ENCODE data around the gene ADAM23. TPM values are rescaled to one million over a fixed set of nuclear protein-coding genes. Genes with fewer than 3 reads are reported as not detected.
"Not testable (repeated sequence)": the region's sequence is repeated elsewhere in the genome, so short reads cannot be mapped to it uniquely, and the experiment has no call there.

Gene ADAM23
- total RNA-seq = 3.1 TPM

GRCh38 chr2:206442833-206443734 is at the start of gene ADAM23:
TSS of gene ADAM23 (plus strand) at chr2:206443532. CDS start at chr2:206443867, 335 bp downstream.
- peak; percentile 40 for DNase-seq

DNA sequence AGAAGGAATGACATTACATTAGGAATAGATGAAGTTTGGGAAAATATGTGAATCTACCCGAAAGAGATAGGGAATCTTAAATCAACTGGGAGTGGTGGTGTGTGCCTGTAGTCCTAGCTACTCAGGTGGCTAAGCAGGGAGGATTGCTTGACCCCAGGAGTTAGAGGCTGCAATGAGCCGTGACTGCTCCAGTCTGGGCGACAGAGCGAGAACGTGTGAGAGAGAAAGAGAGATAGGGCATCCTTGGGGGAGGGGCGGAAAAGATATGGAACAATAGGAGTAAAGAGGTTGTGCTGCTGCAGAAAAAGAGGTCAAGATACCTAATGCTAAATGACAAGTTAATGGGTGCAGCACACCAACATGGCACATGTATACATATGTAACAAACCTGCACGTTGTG is 47.1 kb upstream of the ADAM23 start:
- no peak for DNase-seq

- DNase-seq = not testable (repeated sequence)
These were observed 40.3 kb upstream of the ADAM23 start for GRCh38 chr2:206402956-206403569.

GRCh38 chr2:206408323-206409320 is 34.7 kb upstream of the ADAM23 start:
- no peak for DNase-seq

- no peak for DNase-seq
These were observed 32.6 kb upstream of the ADAM23 start for GRCh38 chr2:206410714-206411113.

- no peak for DNase-seq
These were observed 27.6 kb upstream of the ADAM23 start for GRCh38 chr2:206415618-206416243.

GRCh38 chr2:206418968-206419367 is 24.4 kb upstream of the ADAM23 start:
- DNase-seq = no peak

DNA sequence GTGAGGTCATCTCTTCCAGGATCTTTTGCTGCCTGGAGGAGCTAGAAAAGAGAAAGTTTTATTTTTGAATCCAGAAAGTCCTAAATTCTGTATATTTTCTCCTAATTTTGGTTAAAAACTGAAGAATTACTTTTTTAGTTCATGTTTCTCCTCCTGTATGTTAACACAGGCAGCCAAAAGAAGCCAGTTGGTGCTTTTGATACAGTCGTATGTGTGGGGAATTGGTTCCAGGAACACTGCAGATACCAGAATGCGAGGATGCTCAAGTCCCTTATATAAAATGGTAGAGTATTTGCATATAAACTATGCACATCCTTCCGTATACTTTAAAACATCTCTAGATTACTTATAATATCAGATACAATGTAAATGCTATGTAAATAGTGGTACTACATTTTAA is 22.6 kb upstream of the ADAM23 start:
- no peak for DNase-seq

DNA sequence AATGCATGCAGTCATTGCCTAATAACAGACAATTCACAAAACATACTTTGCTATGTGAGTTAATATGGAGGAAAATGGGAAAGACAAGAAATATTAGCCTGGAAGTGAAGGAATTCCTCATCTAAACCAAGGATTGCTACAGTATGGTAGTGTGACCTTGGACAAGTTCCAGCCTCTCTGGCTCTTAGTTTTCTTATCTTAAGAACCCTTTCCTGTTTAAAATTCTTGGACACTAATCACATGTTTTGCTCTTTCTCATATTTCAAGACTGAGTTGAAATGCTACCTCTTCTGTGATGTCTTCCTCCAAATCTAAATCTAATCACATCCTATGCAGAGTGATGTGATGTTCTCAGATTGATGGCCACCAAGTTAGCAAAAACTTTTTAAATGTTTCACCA is 20.8 kb upstream of the ADAM23 start:
- no peak for DNase-seq

- no peak for DNase-seq
These were observed 20.2 kb upstream of the ADAM23 start for GRCh38 chr2:206423147-206423546.

DNA sequence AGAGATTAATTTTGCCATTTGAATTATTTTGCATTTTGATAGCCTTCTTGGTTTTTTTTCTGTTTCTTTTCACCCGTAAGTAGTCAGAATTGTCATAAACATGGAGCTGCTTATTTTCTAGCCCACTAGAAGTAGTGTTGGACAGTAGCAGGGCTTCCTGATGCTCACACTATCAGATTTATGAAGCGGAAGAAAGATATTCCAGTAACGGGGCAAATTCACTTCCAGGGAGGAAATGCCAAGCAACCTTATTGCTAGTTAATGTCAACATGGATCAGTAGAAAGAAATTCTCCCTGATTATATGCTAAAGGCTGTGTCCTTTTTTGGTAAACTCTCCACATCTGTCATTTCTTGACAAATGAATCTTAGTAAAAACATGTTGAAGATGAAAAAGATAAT is 19.2 kb upstream of the ADAM23 start:
- no peak for DNase-seq

- DNase-seq = no peak
These were observed 14.5 kb upstream of the ADAM23 start for GRCh38 chr2:206428783-206429182.

GRCh38 chr2:206430452-206430851 is 12.9 kb upstream of the ADAM23 start:
- DNase-seq = no peak

GRCh38 chr2:206431439-206431838 is 11.9 kb upstream of the ADAM23 start:
- no peak for DNase-seq

DNA sequence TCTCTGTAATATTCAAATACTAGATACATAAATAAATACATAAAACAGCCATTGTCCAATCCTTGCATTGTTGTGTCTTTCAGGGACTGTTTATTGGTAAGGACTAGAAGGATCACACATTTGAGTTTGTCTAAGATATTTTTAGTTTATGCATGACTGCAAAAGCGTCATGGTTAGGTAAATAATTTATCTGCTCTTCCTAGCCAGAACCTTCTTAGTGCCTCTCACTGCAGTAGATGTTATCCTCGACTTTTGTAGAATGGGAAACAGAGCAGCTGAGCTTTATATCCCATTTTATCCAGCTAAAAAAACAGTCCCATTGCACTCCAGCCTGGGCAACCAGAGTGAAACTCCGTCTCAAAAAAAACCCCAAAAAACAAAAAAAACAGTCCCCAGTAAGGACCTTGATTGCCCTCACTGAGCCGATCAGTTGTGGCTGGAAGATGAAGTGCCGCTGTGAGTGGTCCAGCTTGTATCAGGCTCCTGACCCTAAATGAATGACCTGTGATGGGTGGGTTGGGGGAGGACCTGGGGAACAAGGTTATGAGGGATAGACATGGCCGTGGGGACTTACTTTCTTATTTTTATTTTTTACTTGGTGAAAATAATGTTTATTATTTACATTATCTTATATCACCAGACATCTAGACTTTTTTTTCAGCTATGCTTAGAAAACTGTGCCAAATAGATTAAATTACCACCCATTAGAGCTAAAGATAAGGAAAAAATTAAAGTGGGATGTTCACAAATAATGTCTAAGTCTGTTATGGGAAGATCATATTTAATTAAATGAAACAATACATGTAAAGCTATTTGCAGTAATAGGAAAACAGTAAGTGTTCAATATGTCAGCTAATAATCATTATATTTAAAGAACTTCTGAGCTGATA is 10.9 kb upstream of the ADAM23 start:
- DNase-seq = no peak

- DNase-seq = no peak
These were observed 10.1 kb upstream of the ADAM23 start for GRCh38 chr2:206433190-206433589.

DNA sequence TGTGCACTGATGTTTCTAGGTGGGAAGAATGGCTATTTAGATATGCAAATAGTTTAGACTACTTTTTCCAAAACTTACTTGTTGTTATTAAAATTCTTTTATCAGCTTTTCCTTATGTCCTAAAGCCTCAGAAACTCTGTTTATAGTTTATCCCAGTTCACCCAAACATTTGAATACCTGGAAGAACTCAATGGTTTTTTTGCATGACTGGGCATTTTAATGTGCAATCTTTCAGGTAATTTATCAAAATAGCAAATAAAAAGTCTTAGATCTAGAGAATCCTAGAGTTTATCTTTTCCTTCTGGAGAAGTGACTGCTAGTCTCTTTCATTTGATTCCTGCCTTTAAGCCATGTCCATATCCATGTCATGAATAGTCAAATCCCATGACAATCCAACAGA is 9.6 kb upstream of the ADAM23 start:
- DNase-seq = no peak

DNA sequence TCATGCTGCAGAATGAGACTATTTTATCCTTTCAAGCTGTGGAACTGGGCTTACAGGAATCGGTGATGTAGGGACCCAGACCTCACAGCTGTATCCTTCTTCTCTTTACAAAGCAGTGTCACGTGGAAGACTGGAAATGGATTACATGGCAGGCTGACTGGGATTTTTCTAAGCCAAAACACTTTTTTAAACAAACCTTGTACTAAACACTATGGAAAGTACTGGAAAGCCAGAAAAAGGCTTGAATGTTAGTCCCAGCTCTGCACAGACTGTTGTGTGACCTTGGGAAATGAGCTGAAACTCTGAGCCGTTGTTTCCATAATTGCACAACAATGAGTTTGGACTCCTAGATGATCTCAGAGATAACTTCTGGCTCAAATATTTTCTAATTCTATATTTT is 7.6 kb upstream of the ADAM23 start:
- no peak for DNase-seq

DNA sequence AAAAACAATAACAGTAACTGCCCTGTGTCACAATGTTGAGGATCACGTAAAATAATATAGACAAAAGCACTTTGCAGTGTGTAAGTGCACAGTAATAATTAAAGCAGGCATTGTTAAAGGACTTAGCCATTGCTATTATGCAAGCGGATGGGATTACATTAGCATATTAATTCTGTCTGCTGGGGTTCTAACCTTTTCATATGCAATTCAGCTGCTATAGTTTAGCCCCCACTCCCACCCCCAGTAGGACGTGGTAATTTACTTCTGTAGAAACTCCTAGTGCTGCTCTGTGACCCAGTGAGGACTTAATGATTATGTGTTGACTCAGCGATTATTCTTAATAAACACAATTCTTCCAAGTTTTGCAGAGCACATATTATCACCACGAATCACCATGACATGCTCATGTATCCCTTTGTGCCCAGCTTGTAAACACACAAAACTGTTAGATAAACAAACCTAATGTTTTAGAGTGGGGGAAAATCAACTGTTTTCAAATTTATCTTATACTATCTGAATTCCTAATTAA is 5.1 kb upstream of the ADAM23 start:
- DNase-seq = no peak

- no peak for DNase-seq
These were observed 879 bp upstream of the ADAM23 start for GRCh38 chr2:206442474-206442832.
